ENCODE measurements around the gene UMAD1.

DNA sequence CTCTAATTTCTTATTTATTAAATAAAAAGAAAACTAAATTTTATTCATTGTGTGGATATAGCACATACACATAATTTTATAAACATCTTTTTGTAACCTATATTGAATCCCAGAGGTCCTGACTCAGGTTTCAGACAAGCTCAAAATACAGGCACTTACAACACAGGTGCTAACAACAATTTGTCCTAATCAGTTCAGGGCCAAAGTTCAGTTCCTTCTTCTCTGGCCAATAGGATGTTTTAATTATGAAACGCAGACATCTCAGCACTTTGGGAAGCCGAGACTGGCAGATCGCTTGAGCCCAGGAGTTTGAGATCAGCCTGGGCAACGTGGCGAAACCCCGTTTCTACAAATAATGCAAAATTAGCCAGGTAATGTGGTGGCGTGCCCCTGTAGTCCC is 62.9 kb downstream of the UMAD1 start:
- TF ChIP-seq GATA2 (IDR thresholded peaks at IDR 0.05; ENCODE audit: low read depth, low read length): no peak
- no peak for TF ChIP-seq GATA3 (IDR thresholded peaks at IDR 0.05; ENCODE audit: low read depth, low read length)

Data from SH-SY5Y (cell line).